HG03378 (cell line): Measurements from ENCODE around the gene TRIP6.

Experiments
- ATAC-seq: cut with Tn5 transposase; IDR thresholded peaks from one replicate; pipeline ENCODE4 v1.9.1; 2021; ENCODE audit warnings: mild to moderate bottlenecking, moderate library complexity; ENCODE audit not compliant: unreplicated experiment

TRIP6 gene

GRCh38 chr7:100888988-100889750, 22.0 kb downstream of the TRIP6 start, which contains the start of gene UFSP1:
Gene UFSP1 (minus strand): TSS chr7:100889715. CDS start chr7:100889271, 444 bp downstream.
- no peak for ATAC-seq

GRCh38 chr7:100890653-100891567, 23.7 kb downstream of the TRIP6 start:
- no peak for ATAC-seq

- no peak for ATAC-seq
These were observed 24.5 kb downstream of the TRIP6 start for GRCh38 chr7:100891568-100892247.

GRCh38 chr7:100892364-100893317, 25.5 kb downstream of the TRIP6 start:
- ATAC-seq: no peak

- ATAC-seq: no peak
These were observed 26.2 kb downstream of the TRIP6 start for GRCh38 chr7:100893318-100893895.

- no peak for ATAC-seq
These were observed 26.9 kb downstream of the TRIP6 start for GRCh38 chr7:100893910-100894721.

GRCh38 chr7:100894860-100895700, 27.9 kb downstream of the TRIP6 start:
- no peak for ATAC-seq

- ATAC-seq: no peak
These were observed 28.4 kb downstream of the TRIP6 start, which contains the start of gene ACHE for GRCh38 chr7:100895701-100895955. Gene ACHE (minus strand): TSS chr7:100895888. CDS start chr7:100894232, 1,656 bp downstream.

- ATAC-seq: no peak
These were observed 29.0 kb downstream of the TRIP6 start for GRCh38 chr7:100895956-100896731.

GRCh38 chr7:100896732-100897608, 29.8 kb downstream of the TRIP6 start:
- ATAC-seq: no peak

GRCh38 chr7:100897772-100898454, 30.7 kb downstream of the TRIP6 start:
- no peak for ATAC-seq

- no peak for ATAC-seq
These were observed 32.2 kb downstream of the TRIP6 start for GRCh38 chr7:100899432-100899831.

GRCh38 chr7:100900978-100901377, 33.8 kb downstream of the TRIP6 start:
- ATAC-seq: no peak

GRCh38 chr7:100901921-100902332, 34.7 kb downstream of the TRIP6 start:
- ATAC-seq: no peak

- ATAC-seq: no peak
These were observed 35.5 kb downstream of the TRIP6 start for GRCh38 chr7:100902638-100903037.

GRCh38 chr7:100908512-100908911, 41.3 kb downstream of the TRIP6 start:
- ATAC-seq: no peak
